NB4 (cell line): Measurements from ENCODE around the gene PPP1R14C.

Experiments
- CTCF ChIP-seq: IDR thresholded peaks from one replicate; pipeline ENCODE4 v1.5.1; 2012; ENCODE audit warnings: low read depth, low read length
- MAX ChIP-seq: IDR thresholded peaks from 2 replicates; pipeline ENCODE4 v1.6.1; 2011; ENCODE audit warnings: low read depth, low read length
- POLR2A ChIP-seq: IDR thresholded peaks from 2 replicates; pipeline ENCODE4 v1.6.1; 2011; ENCODE audit warnings: mild to moderate bottlenecking; ENCODE audit not compliant: insufficient read length; ENCODE audit errors: extremely low read depth

- TF ChIP-seq CTCF (no peak), POLR2A (no peak), MAX (no peak)
These were observed 13.6 kb downstream of the PPP1R14C start for GRCh38 chr6:150156460-150156859.
